CD14-positive monocyte (primary cell): Measurements from ENCODE around the gene ZNF554. TPM values are rescaled to one million over a fixed set of nuclear protein-coding genes. Genes with fewer than 3 reads are reported as not detected.

ENCODE experiments used
- DNase-seq, 3 donors: peaks; one replicate each; pipeline ENCODE4 v3.0.0-alpha.2; 2011 to 2022
- H2AFZ ChIP-seq: 2 replicates; pipeline ENCODE4 v1.6.0; 2012; ENCODE audit warnings: mild to moderate bottlenecking, low read depth, low read length, inconsistent platforms; ENCODE audit not compliant: insufficient read depth, poor library complexity, severe bottlenecking
- H3K27ac ChIP-seq, 2 donors: 1 replicate in 1 of 2; 2 replicates in 1 of 2; pipeline ENCODE4 v1.5.1; 2012 to 2013; ENCODE audit warnings: low read length in 2 of 2, control low read depth in 1 of 2, inconsistent platforms in 1 of 2, low read depth in 1 of 2, mild to moderate bottlenecking in 1 of 2
- H3K27me3 ChIP-seq, 2 donors: one replicate each; pipeline versions ENCODE4 v1.6.0 to v1.6.1; 2011 to 2013; ENCODE audit warnings: low read length in 2 of 2; ENCODE audit not compliant: control insufficient read depth in 2 of 2, insufficient read depth in 2 of 2
- H3K36me3 ChIP-seq, 2 donors: replicated peaks in 1 of 2; 1 replicate in 1 of 2; 2 replicates in 1 of 2; pipeline versions ENCODE4 v1.5.1 to v1.6.1; 2012 to 2013; ENCODE audit warnings: low read length in 2 of 2, control low read depth in 1 of 2, inconsistent platforms in 1 of 2, mild to moderate bottlenecking in 1 of 2; ENCODE audit not compliant: insufficient read depth in 2 of 2, control insufficient read depth in 1 of 2
- H3K4me1 ChIP-seq, 2 donors: 1 replicate in 1 of 2; 2 replicates in 1 of 2; pipeline versions ENCODE4 v1.5.1 to v1.6.1; 2012 to 2013; ENCODE audit warnings: low read length in 2 of 2, control low read depth in 1 of 2, inconsistent platforms in 1 of 2, mild to moderate bottlenecking in 1 of 2, moderate library complexity in 1 of 2; ENCODE audit not compliant: insufficient read depth in 2 of 2, control insufficient read depth in 1 of 2
- H3K4me2 ChIP-seq: replicated peaks from 2 replicates; pipeline ENCODE3; 2012; ENCODE audit warnings: low read length, moderate library complexity, mild to moderate bottlenecking; ENCODE audit not compliant: poor library complexity, severe bottlenecking; ENCODE audit errors: extremely low read depth
- H3K4me3 ChIP-seq, 3 experiments: fragments of 200-600 bp in 1 of 3; sonication (generic) in 1 of 3; replicated peaks in 1 of 3; 1 replicate in 2 of 3; 2 replicates in 1 of 3; pipeline ENCODE4 v1.5.1; 2011 to 2013; ENCODE audit warnings: low read length in 3 of 3, mild to moderate bottlenecking in 3 of 3, control low read depth in 2 of 3, low read depth in 2 of 3, inconsistent platforms in 1 of 3, moderate library complexity in 1 of 3
- H3K79me2 ChIP-seq: 2 replicates; pipeline ENCODE4 v1.6.0; 2012; ENCODE audit warnings: mild to moderate bottlenecking, control low read depth, inconsistent platforms, low read length, moderate library complexity; ENCODE audit not compliant: insufficient read depth
- H3K9ac ChIP-seq: 2 replicates; pipeline ENCODE4 v1.6.0; 2017; ENCODE audit warnings: low read length, mild to moderate bottlenecking; ENCODE audit not compliant: insufficient read depth, poor library complexity, severe bottlenecking
- H3K9me3 ChIP-seq, 2 donors: replicated peaks in 1 of 2; 1 replicate in 1 of 2; 2 replicates in 1 of 2; pipeline versions ENCODE4 v1.5.1 to v1.6.1; 2012 to 2013; ENCODE audit warnings: low read length in 2 of 2, control low read depth in 1 of 2; ENCODE audit not compliant: control insufficient read depth in 1 of 2, insufficient read depth in 1 of 2
- H4K20me1 ChIP-seq: 2 replicates; pipeline ENCODE4 v1.6.0; 2012; ENCODE audit warnings: mild to moderate bottlenecking, low read length, control low read depth, moderate library complexity; ENCODE audit not compliant: insufficient read depth
- H3K27ac Mint-ChIP-seq, 7 donors: one replicate each; pipeline ENCODE4 v1.8.0; 2020; ENCODE audit warnings: mild to moderate bottlenecking in 7 of 7, mixed read lengths in 7 of 7, moderate library complexity in 6 of 7, inconsistent platforms in 2 of 7
- H3K27me3 Mint-ChIP-seq, 3 donors: one replicate each; pipeline ENCODE4 v1.8.0; 2021 to 2022; ENCODE audit warnings: low read depth in 3 of 3, mild to moderate bottlenecking in 3 of 3, mixed read lengths in 3 of 3, moderate library complexity in 3 of 3, inconsistent platforms in 1 of 3
- H3K36me3 Mint-ChIP-seq, 2 donors: one replicate each; pipeline ENCODE4 v1.8.0; 2020; ENCODE audit warnings: mixed read lengths in 2 of 2, inconsistent platforms in 1 of 2, mild to moderate bottlenecking in 1 of 2
- H3K4me1 Mint-ChIP-seq: one replicate; pipeline ENCODE4 v1.8.0; 2020; ENCODE audit warnings: mild to moderate bottlenecking, mixed read lengths
- H3K4me3 Mint-ChIP-seq, 2 donors: one replicate each; pipeline ENCODE4 v1.8.0; 2020; ENCODE audit warnings: mild to moderate bottlenecking in 2 of 2, mixed read lengths in 2 of 2, moderate library complexity in 1 of 2
- H3K9me3 Mint-ChIP-seq, 7 donors: one replicate each; pipeline ENCODE4 v1.8.0; 2020 to 2022; ENCODE audit warnings: mixed read lengths in 7 of 7, mild to moderate bottlenecking in 6 of 7, moderate library complexity in 6 of 7, inconsistent platforms in 2 of 7
- CTCF ChIP-seq: fragments of 200-600 bp; IDR thresholded peaks from one replicate; pipeline ENCODE4 v1.8.0; 2022; ENCODE audit warnings: antibody characterized with exemption, mild to moderate bottlenecking
- WGBS: methylation state at CpG from one replicate; pipeline ENCODE4 v1.1.5; 2013; ENCODE audit warnings: missing lambda C conversion rate; ENCODE audit not compliant: insufficient coverage; 5-methylcytosine and 5-hydroxymethylcytosine counted together
- intact Hi-C, 2 donors: fragments of 100-400 bp; cut with micrococcal nuclease; formaldehyde crosslinking; loops; one replicate each; pipeline versions ENCODE4 v1.15.0 to v1.15.1; 2023
- polyA plus RNA-seq, 3 donors: library from polyadenylated mRNA; depleted of rRNA in 1 of 3; unstranded in 2 of 3; stranded (reverse) in 1 of 3; fragments of 300-500 nt in 2 of 3; fragments of >200 nt in 1 of 3; fragmentation: Illumina TruSeq in 2 of 3; gene quantifications; 1 replicate in 2 of 3; 2 replicates in 1 of 3; pipeline ENCODE4 v1.2.3, GENCODE V29; 2012 to 2021

The ZNF554 gene
- polyA plus RNA-seq, 3 donors: 0.79 to 1.7 (median 0.91) TPM

- intact Hi-C loops: no loop called here
These were observed 22.4 kb upstream of the ZNF554 start for GRCh38 chr19:2797280-2797679.

GRCh38 chr19:2798158-2798685 is 21.4 kb upstream of the ZNF554 start:
- H3K4me1 Mint-ChIP-seq: no peaks in the 10 kb centered on the region

More at GRCh38 chr19:2797280-2797679, 22.4 kb upstream of the ZNF554 start:
- Mint-ChIP-seq H3K27ac (no peak overlapping the region), H3K4me3 (no peak overlapping the region), H3K36me3 (peaks cover 29 to 79% of the 10 kb centered on the region in 2 donors), H3K4me1 (no peaks in the 10 kb centered on the region), H3K9me3 (peaks cover 0 to 4% (median 0%) of the 10 kb centered on the region in 7 donors), H3K27me3 (peaks cover 0 to 2% (median 0%) of the 10 kb centered on the region in 3 donors)
- H3K4me2 ChIP-seq: no peak overlapping the region
- no peak overlapping the region for H3K27ac ChIP-seq
- H3K9ac ChIP-seq: no peak overlapping the region
- no peaks in the 10 kb centered on the region for H3K4me1 ChIP-seq
- DNase-seq: no peak
- no peaks in the 10 kb centered on the region for H3K27me3 ChIP-seq
- TF ChIP-seq CTCF: no peak
- no peak overlapping the region for H3K4me3 ChIP-seq
- WGBS: 98% methylated on average over 14 of the region's 15 CpGs
- H2AFZ ChIP-seq: no peak overlapping the region
- no peaks in the 10 kb centered on the region for H4K20me1 ChIP-seq
- H3K9me3 ChIP-seq: no peaks in the 10 kb centered on the region
- no peaks in the 10 kb centered on the region for H3K79me2 ChIP-seq
- H3K36me3 ChIP-seq: peaks cover 17 to 57% of the 10 kb centered on the region in 2 donors

More at GRCh38 chr19:2798158-2798685, 21.4 kb upstream of the ZNF554 start:
- H3K4me1 ChIP-seq: no peaks in the 10 kb centered on the region
- no peaks in the 10 kb centered on the region for H3K27me3 ChIP-seq
- H3K9ac ChIP-seq: no peak overlapping the region
- no peaks in the 10 kb centered on the region for H4K20me1 ChIP-seq
- peak overlapping the region in 1 of 7 donors; percentile 37 for H3K27ac Mint-ChIP-seq
- peaks cover 0 to 4% (median 0%) of the 10 kb centered on the region in 3 donors for H3K27me3 Mint-ChIP-seq
- no peak for DNase-seq
- H3K4me2 ChIP-seq: no peak overlapping the region
- H3K4me3 Mint-ChIP-seq: no peak overlapping the region
- WGBS: 100% methylated on average over 10 of the region's 16 CpGs
- peaks cover 35 to 82% of the 10 kb centered on the region in 2 donors for H3K36me3 Mint-ChIP-seq
- peaks cover 17 to 56% of the 10 kb centered on the region in 2 donors for H3K36me3 ChIP-seq
- no peak overlapping the region for H2AFZ ChIP-seq
- no peaks in the 10 kb centered on the region for H3K79me2 ChIP-seq
- no peak overlapping the region for H3K4me3 ChIP-seq
- no peak overlapping the region for H3K27ac ChIP-seq
- intact Hi-C loops: no loop called here
- no peak for TF ChIP-seq CTCF
- peaks cover 0 to 5% (median 0%) of the 10 kb centered on the region in 7 donors for H3K9me3 Mint-ChIP-seq
- H3K9me3 ChIP-seq: no peaks in the 10 kb centered on the region
